ENCODE measurements around the gene AKR1C4. TPM values are rescaled to one million over a fixed set of nuclear protein-coding genes. Genes with fewer than 3 reads are reported as not detected.

AKR1C4 gene
- total and polyA plus RNA-seq, 12 donors = 0.20 TPM; not detected in 11

GRCh38 chr10:5148678-5149032, 48.0 kb upstream of the AKR1C4 start:
- WGBS, 4 donors = 32 to 53% (median 44%) methylated on average over 1 of the region's 1 CpG
- H3K4me3 ChIP-seq = no peak overlapping the region
- intact Hi-C loops (cut with DNase I) = no loop called here

GRCh38 chr10:5151076-5151475, 45.6 kb upstream of the AKR1C4 start:
- H3K4me1 ChIP-seq (replicated peaks in 1 of 2) = no peaks in the 10 kb centered on the region
- H3K9me3 ChIP-seq (replicated peaks in 1 of 3) = no peaks in the 10 kb centered on the region
- TF ChIP-seq CTCF (IDR thresholded peaks at IDR 0.05) = no peak
- TF ChIP-seq POLR2A (IDR thresholded peaks at IDR 0.05) = no peak
- DNase-seq = no peak
- no peaks in the 10 kb centered on the region for H3K36me3 ChIP-seq (replicated peaks in 1 of 2)
- intact Hi-C loops (cut with DNase I) = no loop called here
- H3K27ac ChIP-seq = no peak overlapping the region
- H3K27me3 ChIP-seq = no peaks in the 10 kb centered on the region
- no peak overlapping the region for H3K4me3 ChIP-seq
- WGBS, 4 donors = 82 to 91% (median 86%) methylated on average over 3 of the region's 3 CpGs

More at GRCh38 chr10:5148678-5149032, 48.0 kb upstream of the AKR1C4 start:
- no peaks in the 10 kb centered on the region for H3K4me1 ChIP-seq (replicated peaks in 1 of 2)
- no peaks in the 10 kb centered on the region for H3K36me3 ChIP-seq (replicated peaks in 1 of 2)
- no peaks in the 10 kb centered on the region for H3K27me3 ChIP-seq
- H3K9me3 ChIP-seq (replicated peaks in 1 of 3) = no peaks in the 10 kb centered on the region
- TF ChIP-seq POLR2A (IDR thresholded peaks at IDR 0.05) (no peak), CTCF (IDR thresholded peaks at IDR 0.05) (no peak)
- no peak overlapping the region for H3K27ac ChIP-seq
- DNase-seq = no peak

GRCh38 chr10:5155951-5156350, 40.7 kb upstream of the AKR1C4 start:
- intact Hi-C loops (cut with DNase I) = no loop called here

GRCh38 chr10:5157501-5157900, 39.1 kb upstream of the AKR1C4 start:
- 69 to 84% (median 77%) methylated on average over 10 of the region's 10 CpGs for WGBS, 4 donors
- Histone ChIP-seq H3K27me3 (no peaks in the 10 kb centered on the region), H3K4me3 (no peak overlapping the region), H3K9me3 (replicated peaks in 1 of 3) (no peaks in the 10 kb centered on the region), H3K27ac (no peak overlapping the region), H3K36me3 (replicated peaks in 1 of 2) (no peaks in the 10 kb centered on the region), H3K4me1 (replicated peaks in 1 of 2) (no peaks in the 10 kb centered on the region)
- DNase-seq = no peak
- intact Hi-C loops (cut with DNase I) = no loop called here
- TF ChIP-seq POLR2A (IDR thresholded peaks at IDR 0.05) = no peak
- no peak for TF ChIP-seq CTCF (IDR thresholded peaks at IDR 0.05)

More at GRCh38 chr10:5155951-5156350, 40.7 kb upstream of the AKR1C4 start:
- no peaks in the 10 kb centered on the region for H3K9me3 ChIP-seq (replicated peaks in 1 of 3)
- 41 to 57% (median 43%) methylated on average over 1 of the region's 1 CpG for WGBS, 4 donors
- H3K36me3 ChIP-seq (replicated peaks in 1 of 2) = no peaks in the 10 kb centered on the region
- H3K4me1 ChIP-seq (replicated peaks in 1 of 2) = no peaks in the 10 kb centered on the region
- no peaks in the 10 kb centered on the region for H3K27me3 ChIP-seq
- H3K4me3 ChIP-seq = no peak overlapping the region
- TF ChIP-seq CTCF (IDR thresholded peaks at IDR 0.05) = no peak
- no peak for TF ChIP-seq POLR2A (IDR thresholded peaks at IDR 0.05)
- no peak overlapping the region for H3K27ac ChIP-seq
- no peak for DNase-seq

Data from adrenal gland (tissue), 12 donors.